HG03280 (cell line): Measurements from ENCODE around the gene OR52D1.

ENCODE experiments used
- ATAC-seq: cut with Tn5 transposase; IDR thresholded peaks from one replicate; pipeline ENCODE4 v1.9.1; 2021; ENCODE audit warnings: mild to moderate bottlenecking, moderate library complexity; ENCODE audit not compliant: unreplicated experiment

OR52D1 gene

DNA sequence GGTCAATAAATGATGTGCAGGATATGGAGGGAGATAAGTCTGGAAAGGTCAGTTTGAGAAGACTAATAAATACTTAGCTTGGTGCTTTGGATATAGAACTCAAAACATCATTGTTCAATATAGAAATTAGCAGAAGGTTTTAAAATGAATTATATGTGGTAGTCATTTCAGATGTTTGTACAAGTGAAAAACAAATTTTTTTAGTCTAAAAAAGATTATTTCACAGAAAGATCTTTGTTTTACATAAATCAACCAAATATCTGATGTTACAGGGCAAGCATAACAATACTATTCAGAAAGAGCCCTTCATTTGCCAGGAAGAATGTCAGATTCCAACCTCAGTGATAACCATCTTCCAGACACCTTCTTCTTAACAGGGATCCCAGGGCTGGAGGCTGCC lies at the start of gene OR52D1:
OR52D1 (plus strand) TSS at position 301 of the 400 bp plus-strand sequence; CDS start at position 323, 22 bp downstream.
- ATAC-seq = no peak

GRCh38 chr11:5441414-5441813 lies 47.1 kb upstream of the OR52D1 start, which contains the start of gene OR51I1:
OR51I1 (minus strand) TSS chr11:5441514; CDS start chr11:5441514, 0 bp downstream.
- ATAC-seq = no peak

DNA sequence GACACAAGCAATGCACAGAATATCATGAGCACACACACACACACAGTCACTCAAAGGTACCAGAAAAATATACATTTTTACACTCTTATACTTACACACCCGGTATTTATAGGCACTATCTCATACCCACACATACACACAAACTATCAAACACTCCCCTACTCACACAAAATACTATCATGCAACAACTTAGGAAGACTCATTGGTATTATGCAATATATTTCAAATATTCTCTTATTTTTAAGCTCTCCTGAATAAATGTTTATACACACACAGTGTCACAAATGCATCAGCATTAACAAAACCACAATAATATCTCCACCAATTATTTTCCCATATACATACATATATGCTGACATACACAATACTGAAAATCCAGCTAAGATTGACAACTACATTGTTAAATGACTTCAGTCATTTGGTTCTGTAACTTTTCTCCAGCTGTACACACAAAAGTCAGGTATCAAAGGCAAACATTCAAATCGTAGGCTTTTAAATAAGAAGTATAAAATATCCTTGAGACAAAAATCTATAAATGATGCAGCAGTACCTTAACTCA lies 44.6 kb upstream of the OR52D1 start:
- ATAC-seq = no peak

- no peak for ATAC-seq
Measured at GRCh38 chr11:5449023-5449422, 39.5 kb upstream of the OR52D1 start, which contains the start of gene OR51I2. OR51I2 (plus strand) TSS chr11:5449323; CDS start chr11:5453489, 4,166 bp downstream.

DNA sequence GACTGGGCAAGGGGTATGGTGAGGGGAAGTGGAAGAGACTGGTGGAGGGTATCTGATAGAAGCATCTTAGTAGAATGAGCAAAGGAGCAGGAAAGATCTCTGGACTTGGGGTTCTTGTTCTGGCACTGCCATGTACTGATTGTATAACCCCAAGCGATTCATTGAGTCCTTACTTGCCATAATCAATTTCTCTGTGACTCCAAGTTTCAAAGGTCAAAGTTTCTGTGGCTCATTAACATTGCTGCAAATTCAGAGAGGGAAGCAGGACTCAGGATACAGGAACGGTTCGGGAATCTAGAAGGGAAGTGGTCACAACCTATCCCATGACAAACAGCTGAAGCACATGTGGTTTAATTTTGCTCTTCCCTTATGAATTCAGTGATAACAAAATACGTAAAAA lies 39.1 kb upstream of the OR52D1 start:
- no peak for ATAC-seq

GRCh38 chr11:5460983-5461621 lies 27.4 kb upstream of the OR52D1 start:
- ATAC-seq = no peak

DNA sequence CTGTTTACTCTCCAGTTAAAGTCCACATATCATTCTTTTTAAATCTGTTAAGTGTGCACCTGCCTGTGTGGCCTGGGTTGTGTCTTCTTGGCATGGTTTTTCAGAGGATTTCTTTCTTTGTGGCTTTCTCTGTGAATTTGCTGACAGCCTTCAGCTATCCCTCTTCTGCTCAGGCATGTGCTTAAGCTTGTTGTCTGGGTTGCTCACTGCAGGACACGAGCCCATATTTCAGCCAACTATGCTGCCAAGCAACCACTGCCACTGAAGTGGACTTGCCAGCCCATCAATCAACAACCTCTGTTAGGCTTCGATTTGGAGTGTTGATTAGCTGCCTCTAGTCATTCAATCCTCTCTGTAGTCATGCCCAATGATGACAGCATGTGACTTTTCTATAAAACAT lies 21.0 kb upstream of the OR52D1 start:
- no peak for ATAC-seq

DNA sequence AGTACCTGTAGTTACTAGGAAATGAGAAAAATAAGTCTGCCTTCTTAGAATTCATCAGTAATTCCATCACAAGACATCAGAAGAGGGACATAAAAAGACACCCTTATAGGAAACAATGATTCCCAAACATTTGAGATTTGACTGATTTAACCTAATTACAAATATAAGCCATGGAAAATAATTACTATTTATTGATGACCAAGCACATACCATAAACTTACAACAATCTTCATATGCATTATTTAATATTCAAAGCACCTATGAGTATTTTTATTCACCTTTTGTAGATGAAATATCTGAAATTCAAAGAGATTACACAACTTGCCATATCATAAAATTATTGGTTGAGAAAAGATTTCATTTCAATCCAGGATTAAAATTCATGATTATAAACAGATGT lies 14.6 kb upstream of the OR52D1 start:
- ATAC-seq = no peak

DNA sequence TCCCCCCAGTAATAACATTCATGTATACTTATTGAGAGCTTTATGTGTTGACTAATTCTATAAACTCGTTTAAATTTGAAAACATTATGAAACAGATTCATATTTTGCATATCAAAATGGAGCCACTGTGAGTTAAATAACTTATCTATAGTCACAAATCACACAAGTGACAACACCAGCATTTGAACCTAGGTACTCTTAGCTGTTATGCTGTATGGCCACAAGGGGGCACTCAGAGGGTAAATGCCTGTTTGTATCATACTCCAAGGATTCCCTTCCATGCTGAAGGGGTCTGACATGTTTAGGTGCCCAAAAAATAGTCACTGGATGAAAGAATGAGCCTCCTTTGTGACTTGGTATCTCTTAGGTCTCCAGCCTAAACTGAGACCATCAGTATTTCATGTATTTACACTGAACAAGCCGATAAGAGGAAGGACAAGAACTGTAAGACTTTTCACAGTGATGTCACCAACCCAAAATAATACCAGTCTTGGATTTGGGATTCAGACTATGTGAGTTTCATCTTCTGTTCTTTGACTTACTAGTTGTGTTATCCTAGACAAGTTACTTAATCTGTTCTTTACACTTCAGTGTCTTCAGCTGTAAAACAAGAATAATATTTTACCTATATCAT lies 12.2 kb upstream of the OR52D1 start:
- peak; percentile 85 for ATAC-seq

DNA sequence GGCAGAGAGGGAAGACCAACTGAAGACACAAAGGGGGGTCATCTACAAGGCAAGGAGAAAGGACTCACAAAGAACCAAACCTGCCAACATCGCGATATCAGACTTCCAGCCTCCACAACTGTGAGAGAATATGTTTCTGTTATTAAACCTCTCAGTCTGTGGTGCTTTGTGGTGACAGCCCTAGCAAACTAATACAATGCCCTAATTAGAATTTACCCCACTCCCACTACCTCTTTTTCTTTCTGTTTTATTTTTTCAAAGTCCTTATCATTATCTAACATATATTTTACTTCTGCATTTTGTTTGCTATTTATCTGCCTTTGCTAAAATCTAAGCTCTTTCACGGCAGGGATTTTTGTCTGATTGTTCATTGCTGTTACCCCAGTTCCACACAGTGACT lies 2.5 kb upstream of the OR52D1 start:
- no peak for ATAC-seq

DNA sequence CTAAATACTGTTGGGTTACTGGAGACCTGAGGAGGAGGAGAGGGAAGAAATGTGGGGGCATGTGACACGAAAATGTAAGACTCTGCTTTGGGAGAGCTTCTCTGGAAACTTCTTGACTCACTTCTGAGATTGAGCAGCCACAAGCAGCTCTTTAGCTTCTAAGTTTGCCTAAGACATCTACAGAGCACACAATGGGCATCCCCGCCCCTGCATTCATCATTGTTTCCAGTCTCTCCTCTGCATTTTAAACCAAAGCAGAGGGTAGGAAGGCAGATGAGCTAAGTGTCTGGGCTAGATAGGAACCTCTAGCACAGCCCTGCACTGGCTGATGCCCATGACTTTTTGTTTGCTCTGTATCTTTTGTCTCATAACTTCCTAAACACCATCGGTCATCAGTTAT lies 2.1 kb upstream of the OR52D1 start:
- no peak for ATAC-seq

DNA sequence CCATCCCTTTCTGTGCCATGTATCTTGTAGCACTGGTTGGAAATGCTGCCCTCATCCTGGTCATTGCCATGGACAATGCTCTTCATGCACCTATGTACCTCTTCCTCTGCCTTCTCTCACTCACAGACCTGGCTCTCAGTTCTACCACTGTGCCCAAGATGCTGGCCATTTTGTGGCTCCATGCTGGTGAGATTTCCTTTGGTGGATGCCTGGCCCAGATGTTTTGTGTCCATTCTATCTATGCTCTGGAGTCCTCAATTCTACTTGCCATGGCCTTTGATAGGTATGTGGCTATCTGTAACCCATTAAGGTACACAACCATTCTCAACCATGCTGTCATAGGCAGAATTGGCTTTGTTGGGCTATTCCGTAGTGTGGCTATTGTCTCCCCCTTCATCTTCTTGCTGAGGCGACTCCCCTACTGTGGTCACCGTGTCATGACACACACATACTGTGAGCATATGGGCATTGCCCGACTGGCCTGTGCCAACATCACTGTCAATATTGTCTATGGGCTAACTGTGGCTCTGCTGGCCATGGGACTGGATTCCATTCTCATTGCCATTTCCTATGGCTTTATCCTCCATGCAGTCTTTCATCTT lies 414 bp downstream of the OR52D1 start:
- no peak for ATAC-seq

DNA sequence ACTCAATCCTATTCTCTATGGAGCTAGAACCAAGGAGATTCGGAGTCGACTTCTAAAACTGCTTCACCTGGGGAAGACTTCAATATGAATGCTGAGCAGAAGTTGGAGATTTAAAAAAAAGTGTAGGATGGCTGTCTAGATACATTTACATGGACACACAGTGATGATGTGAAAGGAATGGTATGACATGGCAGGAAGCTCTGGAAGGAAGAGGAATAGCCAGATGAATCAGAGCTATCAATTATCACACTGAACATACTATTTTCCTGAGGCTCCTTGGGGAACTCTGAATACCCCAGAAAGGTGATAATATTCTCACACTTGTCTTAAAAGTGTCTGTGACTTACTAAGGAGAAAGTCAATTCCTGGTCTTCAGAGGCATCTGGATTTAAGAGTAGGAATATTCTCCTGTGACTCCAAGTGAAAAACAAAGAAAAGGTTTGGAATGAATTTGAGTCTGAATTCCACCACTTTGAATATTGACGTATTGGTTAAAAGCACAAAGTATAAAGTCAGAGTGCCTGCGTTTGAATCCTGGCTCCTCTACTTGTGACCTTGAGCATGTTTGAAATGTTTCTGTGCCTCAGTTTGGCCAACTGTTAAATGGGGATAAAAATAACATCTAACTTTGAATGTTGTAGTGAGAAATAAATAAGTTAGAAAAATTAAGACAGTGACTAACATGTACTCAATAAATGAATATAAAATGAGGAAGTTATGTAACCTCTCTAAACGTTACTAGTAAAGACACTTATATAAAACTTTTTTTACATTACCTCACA lies 1.3 kb downstream of the OR52D1 start:
- ATAC-seq = no peak

- no peak for ATAC-seq
Measured at GRCh38 chr11:5499671-5500070, 11.2 kb downstream of the OR52D1 start.

GRCh38 chr11:5500393-5500801 lies 11.9 kb downstream of the OR52D1 start:
- ATAC-seq = no peak

DNA sequence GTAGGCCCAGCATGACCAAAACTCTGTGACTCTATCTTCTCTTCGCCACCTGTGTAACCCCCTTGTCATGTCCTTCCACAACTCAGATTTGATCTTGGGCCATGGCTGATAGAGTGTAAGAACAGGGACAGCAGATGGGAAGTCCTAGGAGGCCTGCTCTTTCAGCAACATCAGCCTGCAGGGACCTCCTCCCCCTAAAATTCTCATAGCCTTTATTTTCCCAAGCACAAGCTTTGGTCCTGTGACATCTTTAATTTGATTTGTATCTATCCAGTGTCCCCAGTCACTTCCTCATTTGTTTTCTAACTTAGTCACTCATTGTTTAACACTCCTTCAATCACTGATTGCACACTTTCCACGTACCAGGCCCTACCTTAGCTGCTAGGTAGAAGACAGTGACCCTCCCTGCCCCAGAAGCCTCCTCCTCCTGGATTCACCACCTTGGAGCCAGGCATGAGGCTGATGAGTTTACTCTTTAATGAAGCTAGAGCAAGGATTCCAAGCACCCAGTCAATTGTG lies 16.0 kb downstream of the OR52D1 start:
- no peak for ATAC-seq

GRCh38 chr11:5505363-5506048 lies 17.0 kb downstream of the OR52D1 start:
- ATAC-seq = no peak

DNA sequence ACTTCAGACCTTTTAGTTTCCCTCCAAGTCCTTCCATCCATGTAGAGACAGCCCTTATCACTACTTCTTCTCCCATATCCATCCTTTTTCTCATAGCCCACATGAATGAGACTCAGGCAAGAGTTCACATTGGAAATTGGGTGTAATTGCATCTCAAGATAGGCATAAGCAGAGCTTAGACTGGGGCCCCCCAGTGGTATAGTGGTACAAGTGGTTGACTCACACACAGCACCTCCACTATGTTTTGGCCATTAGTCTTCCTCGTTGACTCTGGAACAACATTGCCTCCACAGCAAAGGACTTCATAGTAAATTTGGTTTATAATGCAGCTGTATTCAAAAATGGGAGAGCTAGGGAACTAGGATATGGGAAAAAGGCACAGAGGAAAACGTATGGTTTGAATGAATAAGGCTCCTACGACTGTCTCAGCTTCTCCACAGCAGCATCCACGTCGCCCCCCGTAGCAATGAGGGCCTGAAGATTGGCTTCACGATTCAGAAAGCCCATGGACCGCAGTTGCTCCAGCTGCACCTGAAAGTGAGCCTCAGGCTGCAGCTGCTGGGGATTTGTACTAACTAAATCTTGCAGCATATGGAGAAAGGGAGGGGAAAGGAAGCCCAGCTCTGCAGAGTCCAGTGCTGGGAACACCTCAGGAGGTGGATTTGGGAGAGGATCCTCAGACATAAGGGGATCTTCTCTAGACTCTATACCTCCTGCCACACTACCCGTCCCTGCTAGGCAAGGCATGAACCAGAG lies 18.9 kb downstream of the OR52D1 start:
- no peak for ATAC-seq

DNA sequence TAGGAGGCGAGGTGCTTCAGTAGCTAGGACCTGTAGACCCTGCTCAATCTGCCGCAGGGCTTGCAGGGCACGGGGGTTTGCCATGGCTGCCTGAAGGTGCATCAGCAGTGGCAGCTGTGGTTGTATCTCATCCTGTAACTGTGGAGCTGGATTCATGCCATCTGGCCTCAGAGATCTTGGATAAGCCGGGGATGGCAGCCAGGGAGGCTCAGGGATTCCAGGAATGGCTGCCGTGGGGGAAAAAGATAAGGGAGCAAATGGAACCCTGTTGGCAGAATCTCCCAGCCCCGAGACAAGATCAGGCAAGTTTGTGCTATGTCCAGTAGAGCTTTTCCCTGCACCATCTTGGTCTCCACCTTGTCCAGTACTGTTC lies 19.4 kb downstream of the OR52D1 start:
- no peak for ATAC-seq

DNA sequence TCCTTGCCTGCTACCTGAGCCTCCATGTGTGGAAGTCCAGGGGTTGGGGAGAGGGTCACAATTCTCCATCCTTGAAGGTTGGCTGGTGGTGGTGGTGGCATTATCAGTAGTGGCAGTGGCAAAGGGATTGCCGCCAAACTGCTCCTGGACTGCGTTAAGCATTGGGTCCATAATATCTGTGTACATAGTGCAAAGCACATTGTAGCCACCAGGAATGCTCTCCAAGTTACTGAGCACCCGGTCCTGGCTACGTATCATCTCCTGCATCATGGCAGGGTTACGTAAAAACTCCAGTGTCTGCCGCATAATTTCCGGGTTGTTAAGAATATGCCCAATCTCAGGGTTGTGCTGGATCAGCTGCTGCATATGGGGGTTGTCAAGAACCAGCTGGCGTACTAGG lies 20.1 kb downstream of the OR52D1 start:
- no peak for ATAC-seq
